LNCaP clone FGC (cell line): ENCODE data around the gene SGF29.
"Not testable (repeated sequence)": the region's sequence is repeated elsewhere in the genome, so short reads cannot be mapped to it uniquely, and the experiment has no call there.

Source experiments
- DNase-seq: peaks from one replicate; pipeline ENCODE4 v3.0.0-alpha.2; 2011; ENCODE audit warnings: low read depth
- H3K4me3 ChIP-seq: 2 replicates; pipeline ENCODE4 v1.5.1; 2011; ENCODE audit warnings: mild to moderate bottlenecking, low read depth, low read length, control low read depth
- CTCF ChIP-seq: IDR thresholded peaks from 2 replicates; pipeline ENCODE4 v1.5.1; 2012; ENCODE audit warnings: mild to moderate bottlenecking; ENCODE audit not compliant: control insufficient read depth, insufficient read depth; ENCODE audit errors: extremely low read depth

Gene SGF29

GRCh38 chr16:28556914-28557320 lies 3.2 kb downstream of the SGF29 start:
- TF ChIP-seq CTCF = no peak
- H3K4me3 ChIP-seq = no peak overlapping the region
- no peak for DNase-seq

DNA sequence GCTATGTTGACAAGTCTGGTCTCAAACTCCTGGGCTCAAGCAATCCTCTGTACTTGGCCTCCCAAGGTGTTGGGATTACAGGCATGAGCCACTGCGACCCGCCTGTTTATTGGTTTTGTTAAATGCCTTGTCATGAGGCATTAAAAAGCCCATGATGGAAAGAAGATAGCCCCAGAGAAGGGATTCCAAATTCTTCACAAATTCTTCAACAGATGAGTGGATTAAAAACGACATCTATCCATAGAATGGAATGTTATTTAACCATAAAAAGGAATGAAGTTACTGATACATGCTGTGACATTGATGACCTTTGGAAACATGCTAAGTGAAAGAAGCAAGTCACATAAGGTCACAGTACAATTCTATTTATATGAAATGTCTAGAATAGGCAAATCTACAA lies 4.7 kb downstream of the SGF29 start:
- no peak overlapping the region for H3K4me3 ChIP-seq
- no peak for DNase-seq
- no peak for TF ChIP-seq CTCF

DNA sequence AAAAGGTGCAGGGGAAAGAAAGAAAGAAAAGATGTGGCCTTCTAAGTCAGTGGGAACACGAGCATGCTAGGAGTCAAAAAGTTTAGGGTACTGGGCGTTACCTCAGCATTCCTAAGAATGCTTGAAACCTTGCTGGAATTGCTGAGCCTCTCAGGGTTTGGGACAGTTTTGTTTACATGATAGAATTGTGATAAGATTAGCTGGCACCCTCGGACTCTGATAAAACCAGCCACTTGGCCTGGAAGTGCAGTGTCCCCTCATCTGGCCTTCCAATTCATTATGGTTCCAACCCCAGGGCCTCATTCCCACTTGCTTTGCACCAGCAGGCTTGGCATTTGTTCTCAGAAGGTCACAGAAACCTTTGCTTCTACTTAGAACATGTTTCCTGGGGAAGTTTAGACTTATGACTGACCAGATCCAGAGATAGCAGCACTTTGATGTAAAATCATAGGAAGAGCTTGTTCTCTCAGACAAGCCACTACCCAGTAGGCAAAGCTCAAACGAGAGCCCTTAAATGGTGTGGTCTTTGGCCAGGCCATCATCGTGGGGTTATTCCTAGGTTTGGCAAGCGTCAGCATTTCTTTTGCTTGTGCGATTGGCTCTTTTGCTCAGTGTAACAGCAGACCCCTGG lies 8.0 kb downstream of the SGF29 start:
- DNase-seq = no peak
- no peak for TF ChIP-seq CTCF
- no peak overlapping the region for H3K4me3 ChIP-seq

DNA sequence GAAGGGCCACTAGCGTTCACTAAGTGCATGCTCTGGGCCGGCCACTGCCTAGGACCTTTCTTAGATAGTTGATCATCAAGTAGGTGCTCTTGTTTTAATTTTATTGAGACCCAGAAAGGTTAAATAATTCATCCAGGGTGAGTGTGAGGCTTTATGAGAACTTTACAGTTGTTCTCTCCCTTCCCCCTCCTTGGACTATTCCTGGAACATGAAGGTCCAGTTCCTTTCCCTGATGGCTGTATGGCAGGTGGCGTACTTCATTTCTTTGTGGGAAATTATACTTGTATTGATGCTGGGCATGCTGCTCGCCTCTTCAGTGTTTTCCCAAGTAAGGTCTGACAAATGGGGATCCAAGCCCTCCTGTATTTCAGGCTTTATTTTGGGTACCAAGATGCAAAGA lies 8.5 kb downstream of the SGF29 start:
- no peak for DNase-seq
- no peak for TF ChIP-seq CTCF
- no peak overlapping the region for H3K4me3 ChIP-seq

GRCh38 chr16:28563218-28563617 lies 9.5 kb downstream of the SGF29 start:
- no peak overlapping the region for H3K4me3 ChIP-seq
- no peak for TF ChIP-seq CTCF
- DNase-seq = no peak

DNA sequence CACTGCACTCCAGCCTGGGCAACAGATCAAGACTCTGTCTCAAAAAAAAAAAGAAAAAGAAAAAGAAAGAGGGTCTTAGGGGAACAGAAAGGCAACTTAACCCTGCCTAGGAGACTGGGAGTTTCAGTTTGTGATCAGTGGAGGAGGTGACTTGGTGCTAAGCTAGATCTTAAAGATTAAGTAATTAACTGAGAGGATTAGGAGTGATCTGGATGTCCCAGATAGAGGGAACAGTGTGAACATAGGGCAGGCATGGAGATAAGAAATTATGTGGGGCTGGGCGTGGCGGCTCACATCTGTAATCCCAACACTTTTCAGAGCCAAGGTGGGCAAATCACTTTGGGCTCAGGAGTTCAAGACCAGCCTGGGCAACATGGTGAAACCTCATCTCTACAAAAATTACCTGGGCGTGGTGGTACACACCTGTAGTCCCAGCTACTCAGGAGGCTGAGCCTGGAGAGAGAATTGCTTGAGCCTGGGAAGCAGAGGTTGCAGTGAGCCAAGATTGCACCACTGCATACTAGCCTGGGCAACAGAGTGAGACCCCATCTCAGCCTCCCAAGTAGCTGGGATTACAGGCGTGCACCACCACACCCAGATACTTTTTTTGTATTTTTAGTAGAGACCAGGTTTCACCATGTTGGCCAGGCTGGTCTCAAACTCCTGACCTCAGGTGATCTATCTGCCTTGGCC lies 12.7 kb downstream of the SGF29 start:
- not testable (repeated sequence) for H3K4me3 ChIP-seq

DNA sequence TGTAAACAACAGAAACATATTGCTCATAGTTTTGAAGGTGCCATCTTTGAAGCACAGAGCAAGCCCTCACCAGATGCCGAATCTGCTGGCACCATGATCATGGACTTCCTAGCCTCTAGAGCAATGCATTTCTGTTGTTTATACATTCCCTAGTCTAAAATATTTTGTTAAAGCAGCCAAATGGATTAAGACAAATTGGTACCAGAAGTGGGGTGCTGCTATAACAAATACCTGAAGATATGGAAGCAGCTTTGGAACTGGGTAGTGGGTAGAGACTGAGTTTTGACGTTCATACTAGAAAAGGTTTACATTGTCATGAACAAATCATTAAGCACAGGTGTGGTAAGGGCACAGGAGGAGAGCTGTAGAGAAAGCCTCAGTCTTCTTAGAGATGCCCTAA lies 13.6 kb downstream of the SGF29 start:
- no peak for DNase-seq
- no peak for TF ChIP-seq CTCF
- no peak overlapping the region for H3K4me3 ChIP-seq

More for the DNA sequence above, 12.7 kb downstream of the SGF29 start:
- DNase-seq = not testable (repeated sequence)
